NOMO-1 (cell line): Measurements from ENCODE around the gene GH2.
A peak's percentile ranks its signal among the peaks of the same experiment; 100 is the strongest.
"Not testable (repeated sequence)": the region's sequence is repeated elsewhere in the genome, so short reads cannot be mapped to it uniquely, and the experiment has no call there.

Source experiments
- DNase-seq, 2 experiments: peaks; one replicate each; lab custom pipeline; 2025; ENCODE audit not compliant: unreplicated experiment in 2 of 2; lab: John Stamatoyannopoulos, UW

The GH2 gene

DNA sequence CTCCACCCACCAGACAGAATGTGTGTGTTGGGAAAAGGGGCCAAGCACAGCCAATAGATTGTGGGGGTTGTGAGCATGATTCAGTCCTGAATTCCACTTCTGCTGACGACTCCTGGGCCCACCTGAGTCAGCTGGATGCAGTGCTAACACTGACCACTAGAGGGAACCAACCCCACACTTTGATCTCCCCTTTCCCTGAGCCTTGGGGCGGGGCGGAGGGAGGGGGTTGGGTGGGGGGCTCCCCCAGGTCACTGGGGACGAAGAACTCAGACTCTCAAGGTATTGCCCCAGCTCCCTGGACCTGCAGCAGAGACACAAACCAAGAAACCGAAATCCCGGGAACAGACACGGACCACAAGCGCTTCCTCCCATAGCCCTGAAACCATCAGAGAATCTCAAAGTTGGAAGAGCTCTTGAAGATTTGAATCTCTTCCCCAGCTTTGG is 29.9 kb upstream of the GH2 start:
- DNase-seq, result no peak

- no peak for DNase-seq
Measured at GRCh38 chr17:63911041-63911635, 29.4 kb upstream of the GH2 start, which contains the start of gene CSHL1. Gene CSHL1, minus strand, starts transcription at chr17:63911258. Its CDS starts 62 bp downstream, at chr17:63911196.

GRCh38 chr17:63910096-63910495 is 28.4 kb upstream of the GH2 start:
- DNase-seq, result no peak

DNA sequence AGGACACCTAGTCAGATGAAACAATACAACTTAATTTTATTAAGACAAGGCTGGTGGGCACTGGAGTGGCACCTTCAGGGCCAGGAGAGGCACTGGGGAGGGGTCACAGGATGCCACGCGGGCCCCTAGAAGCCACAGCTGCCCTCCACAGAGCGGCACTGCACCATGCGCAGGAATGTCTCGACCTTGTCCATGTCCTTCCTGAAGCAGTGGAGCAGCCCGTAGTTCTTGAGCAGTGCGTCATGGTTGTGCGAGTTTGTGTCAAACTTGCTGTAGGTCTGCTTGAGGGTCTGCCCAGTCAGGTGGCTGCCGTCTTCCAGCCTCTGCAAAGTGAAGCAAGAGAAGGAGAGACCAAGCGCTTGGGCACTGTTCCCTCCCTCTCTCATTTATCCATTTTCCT is 27.8 kb upstream of the GH2 start:
- not testable (repeated sequence) for DNase-seq

GRCh38 chr17:63907161-63907778 is 25.5 kb upstream of the GH2 start:
- not testable (repeated sequence) for DNase-seq

- DNase-seq, result not testable (repeated sequence)
Measured at GRCh38 chr17:63904796-63905195, 23.1 kb upstream of the GH2 start.

DNA sequence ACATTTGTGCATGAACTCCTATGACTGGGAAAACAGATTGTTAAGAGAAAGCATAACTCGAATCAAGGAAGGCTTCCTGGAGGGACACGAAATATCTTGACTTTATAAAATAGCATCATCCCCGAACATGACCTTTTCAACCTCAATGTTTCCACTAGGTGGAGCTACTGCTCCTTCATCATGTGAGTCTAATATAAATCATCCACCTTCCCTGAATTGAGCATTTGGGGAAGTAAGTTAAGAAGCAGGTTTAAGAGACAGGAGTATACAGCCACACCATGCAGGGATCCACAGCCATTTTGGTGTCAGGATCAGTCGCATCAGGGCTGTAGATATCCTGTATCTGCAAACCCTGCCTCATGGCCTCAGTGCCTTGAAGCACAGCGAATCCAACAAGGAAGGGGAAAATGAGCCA is 22.1 kb upstream of the GH2 start:
- not testable (repeated sequence) for DNase-seq

GRCh38 chr17:63901971-63902370 is 20.2 kb upstream of the GH2 start:
- not testable (repeated sequence) for DNase-seq

DNA sequence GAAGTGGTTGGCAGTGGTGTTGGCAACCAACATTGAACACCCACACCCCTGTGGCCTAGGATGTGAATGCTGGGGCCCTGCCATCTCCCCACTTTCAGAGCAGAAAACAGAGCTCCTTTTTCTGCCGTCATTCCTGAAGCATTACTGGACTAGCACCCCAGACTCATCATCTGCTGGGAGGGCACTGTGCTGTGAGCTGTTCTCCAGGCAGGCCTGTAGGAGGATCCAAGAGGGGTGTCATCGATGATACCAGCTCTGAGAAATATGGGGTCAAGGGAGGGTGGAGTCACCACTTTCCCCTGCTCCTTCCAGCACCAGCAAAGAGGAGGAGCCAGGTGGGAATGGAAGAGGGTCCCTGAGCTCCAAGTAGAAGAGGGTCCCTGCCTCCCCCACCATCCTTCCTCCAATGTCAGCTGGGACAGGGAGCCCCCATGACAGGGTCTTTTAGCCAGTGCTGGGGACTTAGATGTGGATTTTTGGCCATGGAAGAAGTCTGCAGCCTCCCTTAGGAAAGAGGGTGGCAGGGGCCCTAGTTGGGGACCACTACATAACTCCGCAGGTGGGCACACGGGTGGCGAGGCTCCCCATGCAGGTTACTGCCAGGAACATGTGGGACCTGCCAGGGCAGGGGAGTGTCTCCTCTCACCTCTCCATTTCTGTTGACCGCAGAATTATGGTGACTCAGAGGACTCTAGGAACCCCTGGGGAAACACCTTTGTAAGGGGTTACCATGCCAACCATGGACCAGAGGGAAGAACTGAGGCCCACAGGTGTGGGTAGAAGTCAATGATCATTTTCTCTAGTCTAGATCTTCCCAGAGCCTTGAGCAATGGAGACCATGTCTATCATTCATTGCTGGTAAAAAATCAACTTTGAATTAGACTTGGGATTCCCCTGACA is 17.4 kb upstream of the GH2 start:
- DNase-seq, result not testable (repeated sequence)

DNA sequence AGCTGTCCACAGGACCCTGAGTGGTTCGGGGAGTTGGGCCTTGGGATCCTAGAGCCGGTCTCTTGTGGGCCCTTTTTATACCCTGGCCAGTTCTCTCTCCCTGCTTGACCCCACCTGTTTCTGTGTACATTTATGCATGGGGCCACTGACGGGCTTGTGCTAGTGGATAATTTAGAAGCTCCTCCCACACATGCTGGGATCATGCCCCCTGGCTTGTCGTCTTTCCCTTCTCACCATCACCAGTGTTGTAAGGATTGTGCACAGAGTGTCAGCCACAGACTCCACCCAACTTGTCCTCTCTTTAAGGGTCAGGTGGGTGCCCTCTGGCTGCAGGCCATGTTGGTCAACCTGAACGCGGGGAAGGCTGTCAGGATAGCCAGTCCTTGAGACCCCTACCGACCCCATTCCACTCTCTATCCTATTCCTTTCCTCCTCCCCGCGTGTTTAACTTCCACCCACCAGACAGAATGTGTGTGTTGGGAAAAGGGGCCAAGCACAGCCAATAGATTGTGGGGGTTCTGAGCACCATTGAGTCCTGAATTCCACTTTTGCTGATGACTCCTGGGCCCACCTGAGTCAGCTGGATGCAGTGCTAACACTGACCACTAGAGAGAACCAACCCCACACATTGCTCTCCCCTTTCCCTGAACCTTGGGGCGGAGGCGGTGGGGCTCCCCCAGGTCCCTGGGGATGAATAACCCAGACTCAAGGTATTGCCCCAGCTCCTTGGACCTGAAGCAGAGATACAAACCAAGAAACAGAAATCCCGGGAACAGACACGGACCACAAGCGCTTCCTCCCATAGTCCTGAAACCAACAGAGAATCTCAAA is 15.0 kb upstream of the GH2 start, which contains the start of gene CSH1:
Gene CSH1, minus strand, starts transcription at position 51 of the 831 bp plus-strand sequence. CDS start 63 bp downstream, outside the sequence.
- not testable (repeated sequence) for DNase-seq

DNA sequence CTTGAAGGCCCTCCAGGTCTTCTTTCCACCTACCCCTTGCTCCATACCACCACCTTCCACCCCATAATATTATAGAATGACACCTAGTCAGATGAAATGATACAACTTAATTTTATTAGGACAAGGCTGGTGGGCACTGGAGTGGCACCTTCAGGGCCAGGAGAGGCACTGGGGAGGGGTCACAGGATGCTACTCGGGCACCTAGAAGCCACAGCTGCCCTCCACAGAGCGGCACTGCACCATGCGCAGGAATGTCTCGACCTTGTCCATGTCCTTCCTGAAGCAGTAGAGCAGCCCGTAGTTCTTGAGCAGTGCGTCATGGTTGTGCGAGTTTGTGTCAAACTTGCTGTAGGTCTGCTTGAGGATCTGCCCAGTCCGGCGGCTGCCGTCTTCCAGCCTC is 13.1 kb upstream of the GH2 start:
- not testable (repeated sequence) for DNase-seq

DNA sequence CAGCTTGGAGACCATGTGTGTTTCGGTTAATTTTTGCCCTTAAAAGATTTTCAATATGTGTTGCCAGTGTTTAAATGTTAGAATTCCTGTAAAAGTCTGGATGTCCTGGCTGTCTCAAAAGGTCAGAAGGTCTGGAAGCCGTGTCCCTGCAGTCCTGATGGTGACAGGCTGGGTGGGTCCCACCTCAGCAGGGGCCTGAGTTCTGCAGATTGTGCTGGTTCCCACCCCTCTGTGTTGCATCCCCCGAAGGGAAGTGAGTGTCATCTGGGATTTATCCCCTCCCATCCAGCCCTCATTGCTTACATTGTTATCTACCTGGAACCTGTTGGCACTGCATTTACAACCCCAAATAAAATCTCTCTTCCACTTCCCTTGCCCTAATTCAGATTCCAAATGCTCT is 12.3 kb upstream of the GH2 start:
- DNase-seq, result not testable (repeated sequence)

DNA sequence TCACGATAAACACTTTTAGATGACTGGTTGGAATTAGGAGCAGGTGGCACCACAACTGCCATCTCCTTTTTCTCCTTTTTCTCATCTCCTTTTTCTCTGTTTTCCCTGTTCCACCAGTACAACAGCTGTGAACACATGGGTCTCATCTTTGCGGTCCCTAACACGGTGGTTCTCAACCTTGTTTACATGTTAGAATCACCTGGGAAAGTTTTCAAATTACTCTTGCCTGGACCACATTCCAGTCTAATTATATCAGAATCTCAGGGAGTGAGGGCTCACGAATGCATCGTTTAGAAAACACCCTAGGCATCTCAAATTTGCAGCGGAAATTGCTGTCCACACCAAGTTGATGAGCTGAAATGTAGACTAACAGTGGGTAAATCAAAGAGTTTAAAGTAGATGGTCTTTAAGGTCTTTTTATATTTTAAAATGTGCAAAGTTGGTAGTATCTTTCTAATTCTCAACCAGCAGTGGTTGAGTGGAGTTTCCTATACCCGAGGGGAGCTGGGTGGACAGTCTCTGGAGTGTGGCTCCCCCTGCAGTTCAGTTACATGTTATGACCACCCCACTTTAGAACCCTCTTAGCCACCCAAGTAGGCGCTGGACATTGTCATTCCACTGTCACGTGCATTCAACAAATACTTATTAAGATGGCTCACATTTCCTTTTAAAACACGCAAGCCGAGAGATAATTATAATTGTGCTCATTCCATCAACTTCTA is 10.7 kb upstream of the GH2 start:
- DNase-seq, result not testable (repeated sequence)

DNA sequence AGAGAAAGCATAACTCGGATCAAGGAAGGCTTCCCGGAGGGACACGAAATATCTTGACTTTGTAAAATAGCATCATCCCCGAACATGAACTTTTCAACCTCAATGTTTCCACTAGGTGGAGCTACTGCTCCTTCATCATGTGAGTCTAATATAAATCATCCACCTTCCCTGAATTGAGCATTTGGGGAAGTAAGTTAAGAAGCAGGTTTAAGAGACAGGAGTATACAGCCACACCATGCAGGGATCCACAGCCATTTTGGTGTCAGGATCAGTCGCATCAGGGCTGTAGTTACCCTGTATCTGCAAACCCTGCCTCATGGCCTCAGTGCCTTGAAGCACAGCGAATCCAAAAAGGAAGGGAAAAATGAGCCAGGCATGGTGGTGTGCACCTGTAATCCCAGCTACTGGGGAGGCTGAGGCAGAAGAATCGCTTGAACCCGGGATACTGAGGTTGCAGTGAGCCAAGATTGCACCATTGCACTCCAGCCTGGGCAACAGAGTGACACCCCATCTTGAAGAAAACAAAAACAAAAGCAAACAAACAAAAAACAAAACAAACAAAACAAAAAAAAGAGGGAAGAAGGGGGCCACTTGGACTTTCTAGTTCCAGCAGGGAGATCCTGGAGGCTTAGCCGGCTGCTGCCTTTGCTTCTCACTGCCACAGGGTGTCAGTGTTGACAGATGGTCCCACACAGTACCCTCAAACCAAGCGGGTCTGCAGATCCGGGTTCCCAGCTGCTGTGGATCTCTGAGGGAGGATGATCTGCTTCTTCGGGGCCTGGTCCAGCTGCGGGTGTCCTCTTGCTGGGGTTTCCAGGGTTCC is 7.5 kb upstream of the GH2 start:
- DNase-seq, result peak in 1 of 2 experiments; percentile 4

DNA sequence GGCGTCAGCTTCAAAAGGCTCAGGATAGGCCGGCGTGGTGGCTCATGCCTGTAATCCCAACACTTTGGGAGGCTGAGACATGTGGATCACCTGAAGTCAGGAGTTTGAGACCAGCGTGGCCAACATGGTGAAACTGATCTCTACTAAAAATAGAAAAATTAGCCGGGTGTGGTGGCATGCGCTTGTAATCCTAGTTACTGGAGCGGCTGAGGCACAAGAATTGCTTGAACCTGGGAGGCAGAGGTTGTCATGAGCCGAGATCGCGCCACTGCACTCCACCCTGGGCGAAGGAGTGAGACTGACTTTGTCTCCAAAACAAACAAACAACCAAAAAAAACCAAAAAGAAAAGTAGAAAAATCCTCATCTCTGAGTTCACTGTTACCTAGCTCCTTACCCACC is 3.4 kb upstream of the GH2 start:
- DNase-seq, result not testable (repeated sequence)

DNA sequence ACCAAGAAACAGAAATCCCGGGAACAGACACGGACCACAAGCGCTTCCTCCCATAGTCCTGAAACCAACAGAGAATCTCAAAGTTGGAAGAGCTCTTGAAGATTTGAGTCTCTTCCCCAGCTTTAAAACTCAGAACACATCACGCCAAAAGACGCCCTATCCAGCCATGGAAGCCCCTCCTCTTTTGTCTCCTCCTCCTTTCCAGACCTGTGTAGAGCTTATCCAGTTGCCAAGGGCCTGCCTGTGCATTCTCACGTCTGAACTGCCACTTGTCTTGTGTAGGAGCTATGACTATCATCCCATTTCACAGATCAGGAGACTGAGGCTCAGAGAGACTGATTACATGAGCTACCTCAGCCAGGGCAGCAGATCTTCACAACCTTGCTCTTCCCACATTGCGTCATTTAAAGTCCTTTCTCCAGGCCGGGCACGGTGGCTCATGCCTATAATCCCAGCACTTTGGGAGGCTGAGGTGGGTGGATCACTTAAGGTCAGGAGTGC is 932 bp upstream of the GH2 start:
- DNase-seq, result not testable (repeated sequence)

GRCh38 chr17:63881337-63881736 is 407 bp downstream of the GH2 start:
- DNase-seq, result not testable (repeated sequence)

- DNase-seq, result no peak
Measured at GRCh38 chr17:63880706-63881105, 1.0 kb downstream of the GH2 start.

DNA sequence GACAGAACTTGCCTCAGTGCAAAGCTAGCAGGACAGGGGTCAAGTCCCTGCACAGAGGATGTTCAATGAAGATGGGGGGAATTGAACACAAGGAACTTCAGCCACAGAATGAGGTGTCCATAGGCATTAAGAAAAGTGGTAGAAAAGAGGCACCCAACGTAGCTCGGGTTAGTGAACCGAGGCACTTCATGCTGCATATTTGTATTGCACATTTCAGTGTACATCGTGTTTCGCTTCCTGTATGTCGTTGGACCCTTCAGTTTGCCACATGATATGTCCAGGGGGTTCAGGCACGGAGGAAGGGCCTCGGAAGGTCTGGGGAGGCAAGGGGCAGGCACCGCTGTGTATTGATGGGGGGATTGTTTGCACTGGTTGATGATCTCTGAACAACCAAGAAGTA is 3.3 kb downstream of the GH2 start:
- DNase-seq, result not testable (repeated sequence)
